ENCODE measurements around the gene SDK1.

The SDK1 gene

DNA sequence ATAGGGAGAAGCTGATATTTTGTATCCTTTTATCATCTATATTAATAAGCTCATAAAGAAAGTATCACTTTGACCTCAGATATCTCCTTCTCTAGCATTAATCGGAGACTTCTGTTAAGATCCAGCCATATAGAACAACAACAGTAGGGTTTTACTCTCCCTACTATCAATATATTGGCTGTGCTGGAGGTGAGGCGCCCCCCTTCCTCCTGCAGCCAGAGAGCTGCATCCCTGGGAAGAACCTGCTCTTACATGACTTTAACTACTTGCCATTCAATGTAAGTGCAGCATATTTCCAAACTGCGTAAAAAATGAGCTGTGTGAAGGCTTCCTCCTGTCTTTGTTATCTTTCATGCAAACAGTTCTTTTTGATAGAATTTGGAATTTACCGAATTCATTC, 247.8 kb downstream of the SDK1 start:
- no peak overlapping the region for H3K27ac ChIP-seq
- TF ChIP-seq, protein P1, sequence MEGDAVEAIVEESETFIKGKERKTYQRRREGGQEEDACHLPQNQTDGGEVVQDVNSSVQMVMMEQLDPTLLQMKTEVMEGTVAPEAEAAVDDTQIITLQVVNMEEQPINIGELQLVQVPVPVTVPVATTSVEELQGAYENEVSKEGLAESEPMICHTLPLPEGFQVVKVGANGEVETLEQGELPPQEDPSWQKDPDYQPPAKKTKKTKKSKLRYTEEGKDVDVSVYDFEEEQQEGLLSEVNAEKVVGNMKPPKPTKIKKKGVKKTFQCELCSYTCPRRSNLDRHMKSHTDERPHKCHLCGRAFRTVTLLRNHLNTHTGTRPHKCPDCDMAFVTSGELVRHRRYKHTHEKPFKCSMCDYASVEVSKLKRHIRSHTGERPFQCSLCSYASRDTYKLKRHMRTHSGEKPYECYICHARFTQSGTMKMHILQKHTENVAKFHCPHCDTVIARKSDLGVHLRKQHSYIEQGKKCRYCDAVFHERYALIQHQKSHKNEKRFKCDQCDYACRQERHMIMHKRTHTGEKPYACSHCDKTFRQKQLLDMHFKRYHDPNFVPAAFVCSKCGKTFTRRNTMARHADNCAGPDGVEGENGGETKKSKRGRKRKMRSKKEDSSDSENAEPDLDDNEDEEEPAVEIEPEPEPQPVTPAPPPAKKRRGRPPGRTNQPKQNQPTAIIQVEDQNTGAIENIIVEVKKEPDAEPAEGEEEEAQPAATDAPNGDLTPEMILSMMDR (conservative IDR thresholded peaks at IDR 0.05; ENCODE audit: low read depth) = no peak
- ChIA-PET CTCF (interaction anchor here (0.6 kb wide), 1 partner anchor 43 kb away, joined by 4 read pairs; no protein-coding TSS in a partner anchor), POLR2A (ENCODE audit: low non-redundant PET) (no interaction called here)
- no peak for DNase-seq (ENCODE audit: low spot score)

DNA sequence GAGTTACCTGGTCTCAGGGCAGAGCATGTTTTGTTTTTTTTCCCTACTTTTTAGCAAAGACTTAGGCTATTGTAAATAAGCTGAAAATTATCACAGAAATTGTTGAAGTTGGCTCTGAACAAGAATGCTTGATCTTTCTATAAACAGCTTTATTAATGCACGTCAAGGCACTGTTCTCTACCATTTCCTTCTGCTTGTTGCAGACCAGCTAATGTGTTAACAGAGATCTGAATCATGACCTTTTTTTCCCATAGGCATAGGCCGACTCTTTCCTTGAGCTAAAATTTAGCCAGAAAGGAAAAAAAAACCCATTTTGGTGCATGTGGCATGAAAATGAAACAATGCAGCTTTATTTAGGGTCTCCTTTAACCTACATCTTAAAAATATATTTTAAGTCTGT, 248.5 kb downstream of the SDK1 start:
- POLR2A ChIA-PET (ENCODE audit: low non-redundant PET) = no interaction called here
- TF ChIP-seq, protein P1 (conservative IDR thresholded peaks at IDR 0.05; ENCODE audit: low read depth) = no peak
- CTCF ChIA-PET = no interaction called here
- H3K27ac ChIP-seq = no peak overlapping the region
- DNase-seq (ENCODE audit: low spot score) = no peak

DNA sequence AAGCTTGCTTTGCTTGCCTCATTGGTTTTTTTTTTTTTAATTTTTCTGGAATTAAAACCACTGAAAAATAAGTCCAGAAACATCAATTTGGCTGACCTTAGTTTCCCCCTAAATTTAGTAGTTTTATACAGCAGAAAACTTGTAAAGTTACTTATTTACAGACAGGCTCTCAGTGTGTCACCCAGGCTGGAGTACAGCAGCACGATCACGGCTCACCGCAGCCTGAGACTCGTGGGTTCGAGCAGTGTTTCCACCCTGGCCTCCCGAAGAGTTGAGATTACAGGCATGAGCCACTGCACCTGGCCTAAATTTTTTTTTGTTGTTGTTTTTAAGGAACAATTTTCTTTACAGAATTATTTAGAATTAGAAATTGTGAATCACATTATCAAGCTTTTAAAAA, 250.5 kb downstream of the SDK1 start:
- no peak overlapping the region for H3K27ac ChIP-seq
- TF ChIP-seq, protein P1 (conservative IDR thresholded peaks at IDR 0.05; ENCODE audit: low read depth) = no peak
- ChIA-PET CTCF (interaction anchor here (0.7 kb wide), 1 partner anchor 726 kb away, joined by 8 read pairs; no protein-coding TSS in a partner anchor), POLR2A (ENCODE audit: low non-redundant PET) (interaction anchor here (0.7 kb wide), 1 partner anchor 17 kb away, joined by 3 read pairs; no protein-coding TSS in a partner anchor)
- no peak for DNase-seq (ENCODE audit: low spot score)

DNA sequence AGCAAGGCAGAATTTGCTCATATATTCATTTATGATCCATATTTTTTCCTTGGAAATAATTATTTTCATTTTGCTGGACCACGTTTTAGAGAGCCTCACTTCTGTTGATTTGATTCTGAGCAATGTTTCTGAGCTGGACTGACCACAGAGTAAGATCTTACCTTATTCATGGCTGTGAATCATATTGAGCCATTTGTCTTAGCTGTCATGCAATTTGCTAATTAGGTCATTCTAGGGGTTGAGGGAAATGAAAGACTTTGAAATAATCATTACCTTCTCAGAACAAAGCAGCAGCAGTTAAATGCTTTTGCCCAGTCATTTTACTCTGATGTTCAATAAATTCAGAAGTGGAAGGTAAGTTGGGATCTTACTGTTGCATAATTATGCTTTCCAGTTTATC, 251.4 kb downstream of the SDK1 start:
- TF ChIP-seq, protein P1 (conservative IDR thresholded peaks at IDR 0.05; ENCODE audit: low read depth) = no peak
- no peak overlapping the region for H3K27ac ChIP-seq
- ChIA-PET POLR2A (ENCODE audit: low non-redundant PET) (no interaction called here), CTCF (no interaction called here)
- peak; percentile 28 for DNase-seq (ENCODE audit: low spot score)

DNA sequence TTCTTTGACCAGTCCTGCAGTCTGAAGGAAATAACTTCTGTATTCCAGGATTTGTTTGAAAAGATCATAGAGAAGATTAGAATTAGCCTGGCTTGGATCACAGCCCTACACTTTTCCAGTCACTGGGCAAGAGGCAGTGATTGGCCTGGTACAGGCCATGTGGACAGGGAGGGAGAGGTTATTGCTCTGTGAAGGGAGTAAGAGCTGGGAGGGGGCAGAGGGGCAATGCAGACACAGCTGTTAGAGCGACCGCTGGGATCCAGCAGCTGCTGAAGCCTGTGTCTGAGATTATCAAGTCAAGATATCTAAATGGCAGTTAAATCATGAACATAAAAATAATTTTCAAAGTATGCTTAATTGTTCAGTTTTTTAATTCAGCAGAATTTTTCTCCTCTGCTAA, 257.3 kb downstream of the SDK1 start:
- TF ChIP-seq, protein P1 (conservative IDR thresholded peaks at IDR 0.05; ENCODE audit: low read depth) = no peak
- no peak for DNase-seq (ENCODE audit: low spot score)
- ChIA-PET POLR2A (ENCODE audit: low non-redundant PET) (no interaction called here), CTCF (no interaction called here)
- no peak overlapping the region for H3K27ac ChIP-seq

DNA sequence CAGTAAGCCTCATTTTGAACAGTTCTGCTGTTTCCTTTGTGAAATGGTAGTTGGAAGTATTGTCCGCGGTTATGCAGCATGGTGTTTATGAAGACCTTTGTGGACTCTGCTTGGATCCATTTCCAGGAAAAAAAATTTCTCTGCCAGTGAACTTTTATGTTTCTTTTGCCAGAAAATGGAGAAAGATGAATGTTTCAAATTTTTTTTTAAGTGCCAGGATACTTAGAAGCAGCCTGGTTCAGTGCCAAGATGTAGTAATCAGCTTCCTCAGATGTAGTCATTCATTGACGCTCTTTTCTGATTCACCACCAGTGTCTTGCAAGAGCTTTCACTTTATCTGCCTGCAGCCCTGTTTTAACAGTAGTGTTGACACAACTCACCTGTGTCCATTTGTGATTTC, 258.2 kb downstream of the SDK1 start:
- DNase-seq (ENCODE audit: low spot score) = peak; percentile 89
- H3K27ac ChIP-seq = no peak overlapping the region
- TF ChIP-seq, protein P1 (conservative IDR thresholded peaks at IDR 0.05; ENCODE audit: low read depth) = no peak
- ChIA-PET POLR2A (ENCODE audit: low non-redundant PET) (no interaction called here), CTCF (interaction anchor here (0.6 kb wide), 1 partner anchor 228 kb away, joined by 6 read pairs; no protein-coding TSS in a partner anchor)
